Loucy (cell line): Measurements from ENCODE around the gene RERE.

Source experiments
- H2AFZ ChIP-seq: fragments of 200-600 bp; sonication (generic); 2 replicates; pipeline ENCODE4 v1.6.0; 2016; ENCODE audit warnings: antibody characterized with exemption, mild to moderate bottlenecking, low read length, moderate library complexity
- H3F3A ChIP-seq: fragments of 200-600 bp; 2 replicates; pipeline ENCODE4 v1.6.0; 2016; ENCODE audit warnings: antibody characterized with exemption, low read depth, mild to moderate bottlenecking
- H3K27me3 ChIP-seq: fragments of 200-600 bp; sonication (generic); 2 replicates; pipeline ENCODE4 v1.6.1; 2014; ENCODE audit warnings: low read length, mild to moderate bottlenecking; ENCODE audit not compliant: insufficient read depth, poor library complexity, severe bottlenecking
- H3K36me3 ChIP-seq: fragments of 200-600 bp; sonication (generic); 2 replicates; pipeline ENCODE4 v1.6.1; 2016; ENCODE audit warnings: low read length; ENCODE audit not compliant: insufficient read depth
- H3K4me1 ChIP-seq: fragments of 200-600 bp; sonication (generic); 2 replicates; pipeline ENCODE4 v1.5.1; 2014; ENCODE audit warnings: low read length, mild to moderate bottlenecking; ENCODE audit not compliant: insufficient read depth, poor library complexity, severe bottlenecking
- H3K4me2 ChIP-seq: fragments of 200-600 bp; sonication (generic); 2 replicates; pipeline ENCODE4 v1.6.0; 2014; ENCODE audit warnings: antibody characterized with exemption, low read length, low read depth, mild to moderate bottlenecking; ENCODE audit not compliant: poor library complexity, severe bottlenecking
- H3K4me3 ChIP-seq: fragments of 200-600 bp; sonication (generic); 2 replicates; pipeline ENCODE4 v1.5.1; 2014; ENCODE audit warnings: low read length, mild to moderate bottlenecking, mixed read lengths; ENCODE audit not compliant: poor library complexity, severe bottlenecking
- H3K79me2 ChIP-seq: fragments of 200-600 bp; sonication (generic); 2 replicates; pipeline ENCODE4 v1.6.1; 2014; ENCODE audit warnings: low read length; ENCODE audit not compliant: insufficient read depth
- H3K9ac ChIP-seq: fragments of 200-600 bp; sonication (generic); 2 replicates; pipeline ENCODE4 v1.6.0; 2014; ENCODE audit warnings: mild to moderate bottlenecking, low read depth, low read length, moderate library complexity; ENCODE audit not compliant: poor library complexity, severe bottlenecking
- H3K9me2 ChIP-seq: fragments of 200-600 bp; sonication (generic); replicated peaks from 2 replicates; pipeline ENCODE4 v1.6.1; 2016; ENCODE audit warnings: low read depth, low read length, mixed read lengths
- H3K9me3 ChIP-seq: fragments of 200-600 bp; sonication (generic); 2 replicates; pipeline ENCODE4 v1.6.1; 2014; ENCODE audit warnings: mild to moderate bottlenecking, antibody characterized with exemption, low read length, low read depth; ENCODE audit not compliant: insufficient read depth
- H4K20me1 ChIP-seq: fragments of 200-600 bp; sonication (generic); 2 replicates; pipeline ENCODE4 v1.6.0; 2014; ENCODE audit warnings: antibody characterized with exemption, low read length, mild to moderate bottlenecking; ENCODE audit not compliant: insufficient read depth, poor library complexity, severe bottlenecking
- EZH2phosphoT487 ChIP-seq: fragments of 200-600 bp; IDR thresholded peaks from 2 replicates; pipeline ENCODE4 v1.6.1; 2018; ENCODE audit warnings: antibody characterized with exemption, mild to moderate bottlenecking, moderate library complexity, borderline replicate concordance
- TF ChIP-seq, protein P1 (sequence below): fragments of 200-600 bp; sonication (generic); conservative IDR thresholded peaks from 2 replicates; pipeline ENCODE4 v1.5.1; 2014; ENCODE audit warnings: mild to moderate bottlenecking, antibody characterized with exemption, low read length

Gene RERE

DNA sequence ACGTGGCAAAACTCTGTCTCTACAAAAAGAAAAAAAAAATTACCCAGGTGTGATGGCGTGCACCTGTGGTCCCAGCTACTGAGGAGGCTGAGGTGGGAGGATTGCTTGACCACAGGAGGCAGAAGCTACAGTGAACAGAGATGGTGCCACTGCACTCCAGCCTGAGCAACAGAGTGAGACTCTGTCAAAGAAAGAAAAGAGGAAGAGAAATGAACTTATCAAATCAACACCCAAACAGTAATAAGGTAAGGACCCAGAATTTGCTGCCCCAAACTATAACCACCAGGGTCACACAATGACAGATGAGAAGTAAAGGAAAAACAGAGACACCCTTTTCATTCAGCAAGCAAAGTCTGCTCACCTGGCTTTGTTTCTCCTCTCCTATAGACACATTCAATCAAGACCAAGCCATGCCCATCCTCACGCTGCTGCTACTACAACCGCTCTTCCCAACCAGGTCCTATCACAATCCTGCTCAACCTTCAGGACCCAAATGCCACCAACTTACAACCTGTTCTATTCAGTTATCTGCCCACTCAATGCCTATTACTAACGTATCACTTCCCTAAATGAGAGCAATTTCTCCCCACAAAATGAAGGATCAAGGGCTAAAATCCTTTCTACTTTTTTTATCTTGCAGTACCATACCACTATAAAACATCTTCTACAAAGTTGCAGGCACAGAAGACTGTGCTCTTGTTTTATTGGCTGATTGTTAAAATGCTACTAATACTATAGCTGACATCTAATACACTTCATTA is 183.5 kb downstream of the RERE start:
- Histone ChIP-seq H3K79me2 (peaks cover 22% of the 10 kb centered on the region; the same call in 1 of the 2 replicates), H3K27me3 (no peaks in the 10 kb centered on the region), H4K20me1 (peaks cover 5% of the 10 kb centered on the region), H3K9me3 (no peaks in the 10 kb centered on the region), H2AFZ (no peak overlapping the region), H3K4me3 (no peak overlapping the region), H3K9ac (no peak overlapping the region), H3K4me2 (no peak overlapping the region), H3K9me2 (no peaks in the 10 kb centered on the region), H3K4me1 (no peaks in the 10 kb centered on the region), H3K36me3 (no peaks in the 10 kb centered on the region), H3F3A (no peaks in the 10 kb centered on the region)
- TF ChIP-seq EZH2phosphoT487, result no peak
- TF ChIP-seq, protein P1, sequence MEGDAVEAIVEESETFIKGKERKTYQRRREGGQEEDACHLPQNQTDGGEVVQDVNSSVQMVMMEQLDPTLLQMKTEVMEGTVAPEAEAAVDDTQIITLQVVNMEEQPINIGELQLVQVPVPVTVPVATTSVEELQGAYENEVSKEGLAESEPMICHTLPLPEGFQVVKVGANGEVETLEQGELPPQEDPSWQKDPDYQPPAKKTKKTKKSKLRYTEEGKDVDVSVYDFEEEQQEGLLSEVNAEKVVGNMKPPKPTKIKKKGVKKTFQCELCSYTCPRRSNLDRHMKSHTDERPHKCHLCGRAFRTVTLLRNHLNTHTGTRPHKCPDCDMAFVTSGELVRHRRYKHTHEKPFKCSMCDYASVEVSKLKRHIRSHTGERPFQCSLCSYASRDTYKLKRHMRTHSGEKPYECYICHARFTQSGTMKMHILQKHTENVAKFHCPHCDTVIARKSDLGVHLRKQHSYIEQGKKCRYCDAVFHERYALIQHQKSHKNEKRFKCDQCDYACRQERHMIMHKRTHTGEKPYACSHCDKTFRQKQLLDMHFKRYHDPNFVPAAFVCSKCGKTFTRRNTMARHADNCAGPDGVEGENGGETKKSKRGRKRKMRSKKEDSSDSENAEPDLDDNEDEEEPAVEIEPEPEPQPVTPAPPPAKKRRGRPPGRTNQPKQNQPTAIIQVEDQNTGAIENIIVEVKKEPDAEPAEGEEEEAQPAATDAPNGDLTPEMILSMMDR, result no peak

DNA sequence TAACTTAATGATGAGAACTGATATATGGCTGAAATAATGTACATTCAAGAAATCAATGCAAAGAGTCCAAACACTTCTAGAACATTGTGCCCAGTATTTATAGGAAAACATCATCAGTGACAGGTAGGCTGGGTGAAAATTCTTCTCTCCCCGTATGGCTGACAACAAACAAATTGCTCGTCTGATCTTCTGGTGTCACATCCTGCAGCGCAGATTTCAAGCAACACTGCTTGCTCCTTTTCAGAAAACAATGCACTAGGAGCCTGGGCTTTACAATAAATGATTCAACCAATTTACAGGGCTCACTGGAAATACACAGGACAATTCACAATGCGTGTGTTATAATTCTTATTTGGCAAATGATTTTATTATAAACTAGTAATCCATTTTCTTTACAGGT is 185.3 kb downstream of the RERE start:
- H3K79me2 ChIP-seq, result peaks cover 23% of the 10 kb centered on the region; the same call in 1 of the 2 replicates
- H3K4me2 ChIP-seq, result no peak overlapping the region
- no peak overlapping the region for H3K9ac ChIP-seq
- no peaks in the 10 kb centered on the region for H3K27me3 ChIP-seq
- no peak overlapping the region for H2AFZ ChIP-seq
- H3K4me3 ChIP-seq, result no peak overlapping the region
- H3K36me3 ChIP-seq, result no peaks in the 10 kb centered on the region
- no peaks in the 10 kb centered on the region for H3K9me2 ChIP-seq
- no peaks in the 10 kb centered on the region for H3K4me1 ChIP-seq
- no peaks in the 10 kb centered on the region for H3K9me3 ChIP-seq
- H3F3A ChIP-seq, result no peaks in the 10 kb centered on the region
- no peak for TF ChIP-seq EZH2phosphoT487
- TF ChIP-seq, protein P1, result no peak
- H4K20me1 ChIP-seq, result no peaks in the 10 kb centered on the region

DNA sequence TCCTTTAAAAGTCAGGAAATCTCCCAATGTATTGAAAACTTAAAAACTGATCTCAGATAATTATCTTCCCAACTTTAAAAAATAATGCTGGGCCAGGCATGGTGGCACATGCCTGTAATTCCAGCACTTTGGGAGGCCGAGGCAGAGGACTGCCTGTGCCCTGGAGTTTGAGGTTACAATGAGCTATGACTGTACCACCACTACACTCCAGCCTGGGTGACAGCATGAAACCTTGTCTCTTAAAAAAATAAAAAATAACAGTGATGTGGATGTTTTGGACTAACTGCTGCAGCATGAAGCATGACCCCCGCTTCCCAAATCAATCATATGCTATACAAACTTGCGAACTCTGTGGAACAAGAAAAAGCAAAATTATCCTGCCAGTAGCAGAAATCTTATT is 186.3 kb downstream of the RERE start:
- no peak overlapping the region for H3K4me2 ChIP-seq
- no peaks in the 10 kb centered on the region for H3K36me3 ChIP-seq
- TF ChIP-seq, protein P1, result no peak
- TF ChIP-seq EZH2phosphoT487, result no peak
- no peak overlapping the region for H2AFZ ChIP-seq
- H3F3A ChIP-seq, result no peaks in the 10 kb centered on the region
- no peaks in the 10 kb centered on the region for H3K27me3 ChIP-seq
- no peaks in the 10 kb centered on the region for H4K20me1 ChIP-seq
- H3K9ac ChIP-seq, result no peak overlapping the region
- H3K9me2 ChIP-seq, result no peaks in the 10 kb centered on the region
- H3K4me3 ChIP-seq, result no peak overlapping the region
- no peaks in the 10 kb centered on the region for H3K9me3 ChIP-seq
- peaks cover 4% of the 10 kb centered on the region for H3K4me1 ChIP-seq
- H3K79me2 ChIP-seq, result peaks cover 22% of the 10 kb centered on the region; the same call in 1 of the 2 replicates
